Rectal smooth muscle tissue (tissue), 1 donor: ENCODE data around the gene CIDEA.

Experiments
- H3K27ac ChIP-seq: one replicate; pipeline ENCODE4 v1.7.0; 2013; ENCODE audit warnings: low read depth, low read length, inconsistent platforms
- H3K27me3 ChIP-seq: one replicate; pipeline ENCODE4 v1.7.0; 2013; ENCODE audit warnings: low read length; ENCODE audit not compliant: control insufficient read depth, insufficient read depth
- H3K36me3 ChIP-seq: one replicate; pipeline ENCODE4 v1.7.0; 2013; ENCODE audit warnings: low read length; ENCODE audit not compliant: control insufficient read depth, insufficient read depth
- H3K4me1 ChIP-seq: one replicate; pipeline ENCODE4 v1.7.0; 2013; ENCODE audit warnings: low read length; ENCODE audit not compliant: control insufficient read depth, insufficient read depth
- H3K4me3 ChIP-seq: one replicate; pipeline ENCODE4 v1.7.0; 2013; ENCODE audit warnings: low read length
- H3K9ac ChIP-seq: one replicate; pipeline ENCODE4 v1.7.0; 2013; ENCODE audit warnings: low read length

Gene CIDEA

DNA sequence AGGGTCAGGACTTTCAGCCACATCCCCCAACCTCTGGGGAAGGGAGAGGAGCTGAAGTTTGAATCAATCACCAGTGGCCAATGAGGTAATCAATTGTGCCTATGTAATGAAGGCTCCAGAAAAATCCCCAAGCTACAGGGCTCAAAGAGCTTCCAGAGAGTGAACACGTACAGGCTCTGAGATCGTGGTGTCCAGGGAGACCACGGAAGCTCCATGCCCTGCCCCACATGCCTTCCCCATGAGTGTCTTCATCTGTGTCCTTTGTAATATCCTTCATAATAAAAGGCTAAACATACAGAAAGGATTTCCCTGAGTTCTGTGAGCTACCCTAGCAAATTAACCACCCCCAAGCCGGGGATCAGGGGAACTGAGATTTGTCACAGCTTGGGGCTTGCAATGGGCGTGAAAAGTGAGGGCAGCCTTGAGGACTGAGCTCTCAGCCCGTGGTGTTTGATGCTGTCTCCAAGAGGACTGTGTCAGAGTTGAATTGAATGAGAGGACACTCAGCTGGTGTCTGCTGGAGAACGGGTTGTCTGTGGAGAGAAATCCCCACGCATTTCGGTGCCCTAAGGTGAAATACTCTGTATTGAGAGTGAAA lies 28.4 kb downstream of the CIDEA start:
- H3K27me3 ChIP-seq: peaks cover 3% of the 10 kb centered on the region
- no peaks in the 10 kb centered on the region for H3K36me3 ChIP-seq
- H3K27ac ChIP-seq: peak overlapping the region; percentile 55
- H3K4me3 ChIP-seq: no peak overlapping the region
- peaks cover 34% of the 10 kb centered on the region for H3K4me1 ChIP-seq
- H3K9ac ChIP-seq: no peak overlapping the region

GRCh38 chr18:12283256-12283655 lies 29.1 kb downstream of the CIDEA start:
- Histone ChIP-seq H3K27me3 (peaks cover 3% of the 10 kb centered on the region), H3K4me3 (no peak overlapping the region), H3K9ac (no peak overlapping the region), H3K36me3 (no peaks in the 10 kb centered on the region), H3K27ac (no peak overlapping the region), H3K4me1 (peaks cover 27% of the 10 kb centered on the region)

GRCh38 chr18:12283666-12284065 lies 29.5 kb downstream of the CIDEA start:
- H3K27me3 ChIP-seq: peaks cover 3% of the 10 kb centered on the region
- H3K27ac ChIP-seq: no peak overlapping the region
- H3K36me3 ChIP-seq: no peaks in the 10 kb centered on the region
- no peak overlapping the region for H3K4me3 ChIP-seq
- no peak overlapping the region for H3K9ac ChIP-seq
- H3K4me1 ChIP-seq: peaks cover 23% of the 10 kb centered on the region

- Histone ChIP-seq H3K4me1 (peaks cover 7% of the 10 kb centered on the region), H3K9ac (no peak overlapping the region), H3K4me3 (peak overlapping the region; percentile 71), H3K36me3 (no peaks in the 10 kb centered on the region), H3K27ac (peak overlapping the region; percentile 94), H3K27me3 (peaks cover 3% of the 10 kb centered on the region)
These were observed 33.0 kb downstream of the CIDEA start for GRCh38 chr18:12287131-12287681.

DNA sequence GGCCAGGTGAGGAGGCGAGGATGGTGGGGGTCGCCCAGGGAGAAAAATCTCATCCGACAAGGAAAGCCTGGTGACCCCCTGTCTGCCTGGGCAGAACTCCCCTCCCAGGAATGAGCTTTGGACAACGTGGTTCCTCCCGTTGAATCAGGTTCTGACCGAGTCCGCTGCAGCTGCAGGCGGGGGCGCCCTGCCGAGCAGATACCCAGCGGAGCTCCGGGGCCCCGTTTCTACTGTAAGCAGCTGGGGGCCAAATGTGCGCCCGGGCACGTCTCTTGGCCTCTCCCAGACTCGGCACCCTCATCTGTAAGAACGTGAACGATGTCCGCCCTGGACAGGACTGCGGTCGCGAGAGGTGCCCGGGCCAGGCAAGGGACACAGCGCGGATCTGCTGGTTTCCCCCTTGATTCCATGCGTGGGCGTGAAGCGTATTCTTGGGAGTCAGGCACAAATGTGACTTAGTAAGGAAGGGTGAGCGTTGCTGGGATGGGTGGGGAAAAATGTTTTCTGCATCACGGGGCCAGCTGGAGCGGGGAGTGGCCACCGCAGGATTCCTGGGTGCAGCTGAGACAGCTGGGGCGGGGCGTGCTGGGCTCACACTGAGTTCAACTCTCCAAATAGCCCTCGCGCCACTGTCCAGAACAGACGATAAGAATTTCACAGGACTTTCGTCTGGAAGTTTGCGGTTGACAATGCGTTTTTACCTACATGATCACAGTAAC lies 33.7 kb downstream of the CIDEA start:
- Histone ChIP-seq H3K4me3 (peak overlapping the region; percentile 71), H3K27me3 (peaks cover 3% of the 10 kb centered on the region), H3K27ac (peak overlapping the region; percentile 94), H3K9ac (no peak overlapping the region), H3K36me3 (no peaks in the 10 kb centered on the region), H3K4me1 (peaks cover 5% of the 10 kb centered on the region)

- Histone ChIP-seq H3K4me3 (peak overlapping the region; percentile 71), H3K4me1 (peaks cover 5% of the 10 kb centered on the region), H3K36me3 (no peaks in the 10 kb centered on the region), H3K27ac (peak overlapping the region; percentile 94), H3K27me3 (peaks cover 3% of the 10 kb centered on the region), H3K9ac (no peak overlapping the region)
These were observed 34.2 kb downstream of the CIDEA start for GRCh38 chr18:12288403-12288755.

DNA sequence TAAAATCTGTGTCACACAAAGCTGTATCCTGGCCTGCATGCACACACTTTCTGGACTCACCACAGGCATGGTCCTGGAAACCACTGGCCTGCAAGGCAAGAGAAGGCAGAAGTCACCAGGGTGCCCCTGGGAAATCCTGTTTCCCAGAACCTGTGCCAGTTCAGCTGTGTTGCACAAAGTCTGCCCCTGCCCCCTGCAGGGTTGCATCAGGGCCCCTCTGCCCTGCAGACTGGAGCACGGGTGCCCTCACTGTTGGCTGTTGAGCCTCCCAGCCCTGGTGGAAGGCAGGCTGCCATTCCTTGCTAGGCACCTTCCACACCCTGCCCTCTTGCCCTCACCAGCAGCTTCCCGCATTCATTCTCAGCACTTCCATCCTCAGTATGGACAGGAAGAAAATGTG lies 35.9 kb downstream of the CIDEA start:
- Histone ChIP-seq H3K27me3 (peaks cover 3% of the 10 kb centered on the region), H3K9ac (no peak overlapping the region), H3K27ac (no peak overlapping the region), H3K36me3 (no peaks in the 10 kb centered on the region), H3K4me3 (no peak overlapping the region), H3K4me1 (peaks cover 5% of the 10 kb centered on the region)

- Histone ChIP-seq H3K36me3 (no peaks in the 10 kb centered on the region), H3K4me1 (peaks cover 5% of the 10 kb centered on the region), H3K9ac (no peak overlapping the region), H3K27ac (no peak overlapping the region), H3K4me3 (no peak overlapping the region), H3K27me3 (peaks cover 3% of the 10 kb centered on the region)
These were observed 37.0 kb downstream of the CIDEA start for GRCh38 chr18:12291161-12291560.

DNA sequence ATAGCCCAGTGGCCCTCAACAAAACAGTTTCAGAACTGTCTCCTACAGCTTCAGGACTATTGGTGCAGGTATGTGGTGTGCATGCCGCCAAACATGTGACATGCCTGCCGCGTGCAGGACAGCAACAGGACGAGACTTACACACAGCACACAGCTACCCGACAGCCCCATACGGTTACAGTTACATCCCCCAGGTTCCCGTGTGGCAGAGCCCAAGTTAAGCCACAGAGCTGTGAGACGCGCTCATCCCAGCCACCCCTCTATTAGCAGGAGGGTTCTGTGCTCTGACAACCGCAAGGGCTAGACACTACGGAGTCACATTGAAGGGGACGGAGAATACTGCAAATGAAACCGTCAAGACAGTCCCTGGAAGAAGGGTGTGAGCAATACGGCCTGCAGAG lies 37.5 kb downstream of the CIDEA start:
- Histone ChIP-seq H3K36me3 (no peaks in the 10 kb centered on the region), H3K27me3 (peaks cover 3% of the 10 kb centered on the region), H3K27ac (no peak overlapping the region), H3K4me1 (peaks cover 5% of the 10 kb centered on the region), H3K4me3 (no peak overlapping the region), H3K9ac (no peak overlapping the region)

DNA sequence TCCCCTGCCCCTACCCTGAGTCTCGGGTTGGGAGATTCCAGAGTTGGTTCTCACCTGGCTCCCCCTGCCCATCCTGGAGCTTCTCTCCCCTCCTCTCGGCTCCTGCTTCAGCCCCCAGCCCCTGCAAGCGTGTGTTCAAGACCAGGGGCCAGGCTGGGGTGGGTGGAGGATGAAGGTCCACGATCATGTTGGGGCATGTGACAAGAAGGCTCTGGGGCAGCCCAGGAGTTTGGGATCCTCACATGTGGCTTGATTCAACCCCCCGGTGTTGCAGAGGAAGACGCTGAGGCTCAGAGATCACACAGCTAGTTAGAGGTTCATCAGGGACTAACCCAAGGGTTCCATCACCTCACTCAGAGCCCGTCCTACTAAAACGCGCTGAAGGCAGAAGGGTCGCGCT lies 39.7 kb downstream of the CIDEA start:
- Histone ChIP-seq H3K36me3 (no peaks in the 10 kb centered on the region), H3K4me3 (no peak overlapping the region), H3K27ac (no peak overlapping the region), H3K9ac (no peak overlapping the region), H3K4me1 (peaks cover 3% of the 10 kb centered on the region), H3K27me3 (no peaks in the 10 kb centered on the region)

- H3K4me1 ChIP-seq: no peaks in the 10 kb centered on the region
- H3K27me3 ChIP-seq: no peaks in the 10 kb centered on the region
- no peaks in the 10 kb centered on the region for H3K36me3 ChIP-seq
- no peak overlapping the region for H3K9ac ChIP-seq
- no peak overlapping the region for H3K4me3 ChIP-seq
- H3K27ac ChIP-seq: no peak overlapping the region
These were observed 41.4 kb downstream of the CIDEA start for GRCh38 chr18:12295389-12296086.

DNA sequence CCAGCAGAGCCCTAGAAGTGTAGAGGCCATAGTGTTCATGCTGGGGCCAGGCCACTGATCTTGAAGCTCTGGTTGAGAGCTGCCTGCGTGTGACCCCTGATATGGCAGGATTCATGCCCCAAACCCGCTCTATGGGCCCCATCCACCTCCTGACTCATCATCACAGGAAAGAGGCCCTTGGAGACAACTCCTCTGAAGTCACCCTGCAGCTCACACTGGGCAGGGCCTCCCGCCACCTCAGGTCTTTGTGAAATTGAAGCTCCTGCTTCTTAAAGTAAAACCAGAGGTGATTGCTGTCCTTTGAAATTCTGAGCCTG lies 41.9 kb downstream of the CIDEA start:
- Histone ChIP-seq H3K27ac (no peak overlapping the region), H3K9ac (no peak overlapping the region), H3K27me3 (no peaks in the 10 kb centered on the region), H3K4me3 (no peak overlapping the region), H3K4me1 (no peaks in the 10 kb centered on the region), H3K36me3 (no peaks in the 10 kb centered on the region)
